ENCODE data around the gene ST3GAL5.

The ST3GAL5 gene

DNA sequence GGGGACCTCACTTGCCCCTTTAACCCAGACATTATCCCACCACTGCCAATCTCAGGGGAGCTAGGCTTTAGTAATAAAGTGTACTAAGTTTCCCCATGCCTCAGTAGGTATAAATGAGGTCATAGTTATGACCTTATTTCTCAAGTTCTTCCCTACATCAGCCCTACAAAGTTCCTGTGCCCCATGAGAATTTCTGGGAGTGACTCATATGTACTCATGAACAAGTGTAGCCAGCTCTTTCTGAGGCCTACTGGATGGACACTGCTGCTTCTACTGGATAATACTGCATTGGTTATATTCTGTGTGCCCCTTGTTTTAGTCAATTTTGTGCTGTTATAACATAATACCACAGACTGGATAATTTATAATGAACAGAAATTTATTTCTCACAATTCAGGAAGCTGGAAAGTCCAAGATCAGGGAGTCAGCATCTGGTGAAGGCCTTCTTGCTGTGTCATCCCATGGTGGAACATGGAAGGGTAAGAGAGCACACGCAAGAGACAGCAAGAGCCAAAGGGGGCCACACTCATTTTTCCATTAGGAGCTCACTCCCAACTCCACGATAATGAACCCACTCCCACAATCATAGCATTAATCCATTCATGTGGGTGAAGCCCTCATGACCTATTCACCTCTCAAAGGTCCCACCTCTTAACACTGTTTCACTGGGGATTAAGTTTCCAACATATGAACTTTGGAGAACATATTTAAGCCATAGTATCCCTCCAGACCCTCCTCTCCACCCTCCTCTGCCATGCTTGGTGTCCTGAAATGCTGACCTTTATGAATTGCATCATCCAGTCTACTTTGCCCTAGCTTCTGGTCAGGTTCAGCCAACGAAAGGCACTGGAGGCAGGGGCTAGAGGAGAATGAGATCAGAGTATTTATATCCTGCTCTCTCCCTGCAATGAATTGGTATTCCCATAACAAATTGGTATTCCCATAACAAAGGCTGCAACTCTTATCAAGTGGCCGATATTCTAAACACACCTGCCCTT lies 25.4 kb upstream of the ST3GAL5 start:
- TF ChIP-seq, protein P1, sequence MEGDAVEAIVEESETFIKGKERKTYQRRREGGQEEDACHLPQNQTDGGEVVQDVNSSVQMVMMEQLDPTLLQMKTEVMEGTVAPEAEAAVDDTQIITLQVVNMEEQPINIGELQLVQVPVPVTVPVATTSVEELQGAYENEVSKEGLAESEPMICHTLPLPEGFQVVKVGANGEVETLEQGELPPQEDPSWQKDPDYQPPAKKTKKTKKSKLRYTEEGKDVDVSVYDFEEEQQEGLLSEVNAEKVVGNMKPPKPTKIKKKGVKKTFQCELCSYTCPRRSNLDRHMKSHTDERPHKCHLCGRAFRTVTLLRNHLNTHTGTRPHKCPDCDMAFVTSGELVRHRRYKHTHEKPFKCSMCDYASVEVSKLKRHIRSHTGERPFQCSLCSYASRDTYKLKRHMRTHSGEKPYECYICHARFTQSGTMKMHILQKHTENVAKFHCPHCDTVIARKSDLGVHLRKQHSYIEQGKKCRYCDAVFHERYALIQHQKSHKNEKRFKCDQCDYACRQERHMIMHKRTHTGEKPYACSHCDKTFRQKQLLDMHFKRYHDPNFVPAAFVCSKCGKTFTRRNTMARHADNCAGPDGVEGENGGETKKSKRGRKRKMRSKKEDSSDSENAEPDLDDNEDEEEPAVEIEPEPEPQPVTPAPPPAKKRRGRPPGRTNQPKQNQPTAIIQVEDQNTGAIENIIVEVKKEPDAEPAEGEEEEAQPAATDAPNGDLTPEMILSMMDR (conservative IDR thresholded peaks at IDR 0.05) = no peak
- H3K27ac ChIP-seq = no peak overlapping the region

DNA sequence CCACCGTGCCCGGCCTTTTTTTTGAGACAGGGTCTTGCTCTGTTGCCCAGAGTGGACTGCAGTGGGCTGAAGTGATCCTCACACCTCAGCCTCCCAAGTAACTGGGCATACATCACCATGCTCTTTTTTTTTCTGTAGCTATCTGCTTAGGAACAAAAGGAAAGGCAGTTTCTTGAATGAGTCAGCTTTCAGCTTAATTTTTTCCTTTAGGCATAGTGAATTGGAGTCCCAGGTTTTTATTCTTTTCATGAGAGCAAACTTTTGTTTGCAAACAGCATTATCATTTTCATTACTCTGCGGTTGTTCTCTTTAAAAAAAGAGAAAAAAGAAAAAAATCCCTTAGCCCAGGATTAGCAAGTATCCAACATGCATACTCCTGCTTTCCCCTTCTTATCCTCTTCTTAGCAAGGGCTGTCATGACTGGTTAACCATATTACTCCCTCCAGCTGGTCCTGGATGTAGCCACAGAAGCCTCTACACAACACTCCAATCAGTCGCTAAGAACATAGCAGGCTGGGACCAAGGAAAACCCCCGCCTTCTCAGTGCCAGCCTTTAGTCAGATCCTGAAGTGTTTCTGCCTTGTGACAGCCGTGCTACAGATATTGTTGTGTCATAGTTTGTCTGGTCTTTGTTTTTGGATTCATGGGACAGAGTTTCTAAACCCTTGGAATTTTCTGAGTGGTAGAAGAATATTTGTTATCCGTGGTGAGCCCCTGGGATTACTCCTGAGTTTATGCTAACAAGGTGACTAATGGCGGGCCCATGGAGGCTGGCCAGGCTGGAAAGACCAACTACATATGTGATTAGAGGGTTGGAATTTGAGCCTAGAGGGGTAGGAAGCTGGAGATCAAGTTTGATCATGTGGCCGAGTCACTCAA lies 23.3 kb upstream of the ST3GAL5 start:
- TF ChIP-seq, protein P1 (conservative IDR thresholded peaks at IDR 0.05) = no peak
- H3K27ac ChIP-seq = no peak overlapping the region

DNA sequence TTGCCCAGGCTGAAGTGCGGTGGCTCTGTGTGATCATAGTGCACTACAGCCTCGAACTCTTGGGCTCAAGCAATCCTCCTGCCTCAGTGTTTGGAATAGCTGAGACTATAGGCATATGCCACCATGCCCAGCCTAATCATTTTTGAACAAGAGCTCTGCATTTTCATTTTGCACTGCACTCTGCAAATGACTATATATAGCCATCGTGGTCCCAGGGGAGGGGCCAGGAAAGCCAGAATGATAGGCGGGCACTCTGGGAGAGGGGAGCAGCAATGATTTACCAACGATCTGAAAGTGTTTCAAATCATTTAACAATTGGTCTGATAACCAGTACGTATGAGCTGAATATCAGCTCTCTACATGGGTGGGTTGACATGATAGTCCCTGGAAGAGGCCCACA lies 22.3 kb upstream of the ST3GAL5 start:
- TF ChIP-seq, protein P1 (conservative IDR thresholded peaks at IDR 0.05) = no peak
- H3K27ac ChIP-seq = no peak overlapping the region

DNA sequence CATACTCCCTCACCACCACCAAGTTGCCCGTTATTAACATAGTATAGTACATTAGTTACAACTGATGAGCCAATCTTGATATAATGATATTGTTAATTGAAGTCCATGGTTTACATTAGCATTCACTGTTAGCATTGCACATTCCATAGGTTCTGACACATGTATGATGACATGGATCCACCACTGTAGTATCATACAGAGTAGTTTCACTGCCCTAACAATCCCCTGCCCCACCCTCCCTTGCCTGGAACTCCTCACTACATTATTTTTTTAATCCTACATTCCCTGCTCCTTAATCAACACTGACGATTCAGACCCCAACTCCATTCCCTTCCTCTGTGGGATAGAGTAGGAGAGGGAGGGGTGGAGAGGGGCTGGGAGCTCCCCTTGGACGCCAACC lies 20.2 kb upstream of the ST3GAL5 start:
- TF ChIP-seq, protein P1 (conservative IDR thresholded peaks at IDR 0.05) = no peak
- H3K27ac ChIP-seq = no peak overlapping the region

DNA sequence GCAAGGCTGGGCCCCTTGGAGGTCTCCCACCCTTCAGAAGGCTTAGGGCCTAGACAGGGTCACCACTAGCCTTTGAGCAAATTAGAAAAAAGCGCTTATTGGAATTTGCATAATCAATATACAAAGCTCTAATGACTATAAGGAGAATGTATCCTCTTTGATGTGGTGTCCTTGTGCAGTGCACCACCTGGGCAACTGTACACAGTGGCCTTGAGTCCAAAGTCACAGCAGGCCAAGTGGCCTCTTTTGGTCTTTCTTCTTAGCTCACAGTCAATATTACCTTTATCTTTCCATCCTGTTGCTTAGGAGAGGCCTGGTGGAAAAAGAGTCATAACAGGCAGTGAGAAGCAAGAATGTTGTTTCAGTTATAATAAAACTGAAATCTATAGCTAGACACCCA lies 19.7 kb upstream of the ST3GAL5 start:
- H3K27ac ChIP-seq = no peak overlapping the region
- TF ChIP-seq, protein P1 (conservative IDR thresholded peaks at IDR 0.05) = no peak

DNA sequence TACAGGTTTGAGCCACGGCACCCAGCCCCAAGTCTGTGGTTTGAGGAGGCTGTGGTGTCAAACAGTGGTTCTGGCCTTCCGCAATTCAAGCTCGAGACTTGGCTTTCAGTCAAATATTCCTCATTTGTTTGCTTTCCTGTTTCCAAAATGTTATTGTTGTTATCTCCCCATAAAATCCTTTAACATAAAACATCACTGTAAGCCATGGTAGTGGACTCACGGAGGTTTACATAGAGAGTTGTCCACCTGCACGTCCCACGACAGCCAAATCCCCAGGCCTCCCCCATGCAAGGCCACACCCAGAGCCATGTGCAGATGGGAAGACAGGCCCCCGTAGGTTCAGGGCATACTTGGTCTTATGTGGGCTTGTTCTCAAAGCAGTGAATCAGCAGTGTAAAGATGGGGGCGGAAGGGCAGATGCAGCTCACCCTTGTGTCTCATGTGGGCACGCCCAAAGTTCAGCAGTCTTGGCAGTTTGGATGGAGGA lies 18.9 kb upstream of the ST3GAL5 start:
- TF ChIP-seq, protein P1 (conservative IDR thresholded peaks at IDR 0.05) = no peak
- H3K27ac ChIP-seq = peak overlapping the region; percentile 41

DNA sequence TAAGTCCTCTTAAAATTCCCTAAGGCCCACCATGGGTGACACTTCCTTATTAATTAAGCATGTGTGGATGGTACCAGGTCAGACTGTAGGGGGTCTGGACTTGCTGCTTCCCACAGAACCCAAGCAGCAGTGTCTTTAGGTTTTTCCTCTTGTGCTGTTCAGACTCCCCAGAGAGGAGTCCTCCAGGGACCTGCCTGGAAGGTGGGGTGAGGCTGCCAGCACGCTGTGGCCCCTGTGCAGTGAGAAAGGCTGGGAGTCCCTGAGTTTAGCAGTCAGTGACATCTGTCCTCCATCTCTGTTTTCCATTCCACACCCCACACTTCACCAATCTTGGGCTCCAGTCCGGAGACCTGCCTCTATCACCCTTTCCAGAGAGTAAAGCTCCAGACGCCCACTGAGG lies 18.0 kb upstream of the ST3GAL5 start:
- TF ChIP-seq, protein P1 (conservative IDR thresholded peaks at IDR 0.05) = no peak
- H3K27ac ChIP-seq = peak overlapping the region; percentile 41; the same call in 1 of the 2 replicates

All from VCaP (cell line).